Stimulated activated naive CD8-positive, alpha-beta T cell treated with anti-CD3 and anti-CD28 coated beads, Interleukin-15, Interleukin-2, amounts not matched to agents 100 U/mL and 50 U/mL, for 24 hours (primary cell): ENCODE measurements around the gene TRIO.

Experiments
- ATAC-seq: fragments of 150-1000 bp; cut with Tn5 transposase; one replicate; pipeline ENCODE4 v1.10.0; 2021
- DNase-seq: peaks from one replicate; pipeline ENCODE4 v3.0.0; 2021

The TRIO gene

DNA sequence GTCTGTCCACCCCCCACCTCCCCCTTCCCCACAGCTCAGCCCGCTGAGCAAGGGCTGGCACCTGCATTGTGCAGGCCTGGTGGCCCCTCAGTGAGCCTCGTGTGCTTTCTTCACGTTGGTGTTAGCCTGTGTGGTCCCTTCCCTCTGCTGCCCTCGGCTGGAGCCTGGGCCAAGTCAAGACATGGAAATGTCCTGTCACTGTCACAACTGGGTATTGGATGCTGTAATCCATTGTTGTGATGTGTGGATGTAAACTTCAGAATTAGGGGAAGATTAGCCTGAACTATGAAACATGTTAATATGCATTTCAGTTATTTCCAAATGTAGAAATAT, 103.9 kb downstream of the TRIO start:
- DNase-seq = no peak
- ATAC-seq = no peak

- DNase-seq (no peak), ATAC-seq (no peak)
Measured at GRCh38 chr5:14249258-14250082, 106.3 kb downstream of the TRIO start.

DNA sequence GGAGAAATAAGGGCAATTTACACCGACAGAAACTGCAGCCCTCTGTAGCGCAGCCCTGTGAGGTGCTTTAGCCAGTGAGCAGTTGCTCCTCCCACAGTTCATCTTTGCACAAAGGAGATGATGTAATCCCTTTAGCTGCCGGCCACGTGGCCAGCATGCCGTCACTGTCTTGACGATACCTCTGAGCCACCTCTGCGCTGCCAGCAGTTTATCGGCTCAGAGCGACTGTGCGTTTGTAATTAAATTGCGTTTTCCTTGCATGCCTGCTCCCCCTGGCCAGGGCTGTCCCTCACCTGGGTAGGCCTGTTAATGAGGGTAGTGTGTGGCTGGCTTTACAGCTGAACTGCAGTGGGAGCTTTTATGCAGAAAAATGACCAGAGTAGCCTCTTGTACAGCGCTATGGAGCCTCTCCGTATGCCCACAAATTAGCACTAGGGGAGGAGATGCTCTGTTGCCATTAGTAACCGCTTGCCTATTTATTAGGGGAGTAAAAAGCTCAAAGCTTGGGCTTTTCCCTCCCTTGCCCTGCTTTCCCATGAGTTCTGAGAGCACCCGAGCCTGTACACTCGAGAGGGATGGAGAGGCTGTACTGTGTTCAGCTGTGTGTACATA, 107.0 kb downstream of the TRIO start:
- ATAC-seq (no peak), DNase-seq (no peak)

DNA sequence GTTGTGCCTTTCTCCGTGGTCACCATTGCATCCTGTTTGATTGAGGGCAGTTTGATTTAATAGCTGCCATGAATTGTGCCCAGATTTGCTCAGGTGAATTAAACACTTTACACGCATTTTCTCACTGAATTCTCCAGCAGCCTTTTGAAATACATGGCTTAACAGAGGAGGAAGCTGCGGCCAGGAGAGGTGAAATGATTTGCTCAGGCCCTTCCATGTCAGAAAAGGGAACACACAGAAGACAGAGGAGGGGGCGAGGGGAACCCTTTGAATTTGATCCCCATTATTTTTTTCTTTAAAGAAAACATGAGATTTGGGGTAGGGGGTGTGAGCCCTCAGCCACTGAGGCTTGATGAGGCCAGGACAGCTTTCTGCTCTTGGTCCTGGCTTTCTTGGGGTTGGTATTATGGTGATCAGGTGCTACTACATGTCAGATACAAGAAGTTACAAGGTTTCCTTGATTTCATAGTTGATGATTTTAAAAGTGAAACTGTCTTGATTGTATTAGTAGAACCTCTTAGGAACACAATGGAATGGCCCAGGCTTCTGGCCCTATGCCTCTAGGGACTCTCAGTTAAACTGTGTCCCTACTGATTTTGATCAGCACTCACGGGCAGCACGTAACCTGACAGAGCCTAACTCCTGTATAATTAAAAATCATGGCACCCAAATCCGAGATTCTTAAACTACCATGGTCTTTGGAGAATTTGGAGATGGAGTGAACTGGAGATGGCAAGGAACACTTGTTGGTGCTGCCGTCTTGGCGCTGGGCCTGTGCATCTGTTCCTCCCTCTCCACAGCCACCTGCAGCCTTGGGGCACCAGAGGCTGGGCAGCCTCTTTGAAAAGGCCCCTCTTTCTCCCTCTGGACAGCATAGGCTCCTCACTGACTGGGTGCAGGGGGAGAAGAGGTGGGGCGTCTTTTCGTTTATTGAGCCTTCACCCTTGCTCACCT, 107.9 kb downstream of the TRIO start:
- DNase-seq (no peak), ATAC-seq (no peak)

GRCh38 chr5:14251733-14252132, 108.6 kb downstream of the TRIO start:
- DNase-seq = no peak
- no peak for ATAC-seq

DNA sequence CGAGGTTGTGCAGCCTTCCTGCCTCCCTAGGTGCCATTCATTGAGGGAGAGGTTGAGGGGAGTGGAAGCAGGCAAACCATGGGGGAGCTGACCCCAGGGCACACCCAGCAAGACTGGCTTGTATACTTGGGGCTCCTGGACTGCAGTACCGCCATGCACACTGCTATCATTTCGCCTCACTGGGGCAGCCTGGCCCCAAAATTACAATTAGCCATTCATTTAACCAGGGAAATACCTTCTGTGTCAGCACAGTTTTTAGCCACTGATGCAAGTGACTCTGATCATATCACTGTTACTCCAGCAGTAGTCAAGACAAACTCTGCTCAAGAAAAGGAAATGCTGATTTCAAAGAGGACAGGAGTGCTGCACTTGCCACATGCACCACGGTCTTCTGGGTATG, 109.7 kb downstream of the TRIO start:
- DNase-seq (no peak), ATAC-seq (no peak)

DNA sequence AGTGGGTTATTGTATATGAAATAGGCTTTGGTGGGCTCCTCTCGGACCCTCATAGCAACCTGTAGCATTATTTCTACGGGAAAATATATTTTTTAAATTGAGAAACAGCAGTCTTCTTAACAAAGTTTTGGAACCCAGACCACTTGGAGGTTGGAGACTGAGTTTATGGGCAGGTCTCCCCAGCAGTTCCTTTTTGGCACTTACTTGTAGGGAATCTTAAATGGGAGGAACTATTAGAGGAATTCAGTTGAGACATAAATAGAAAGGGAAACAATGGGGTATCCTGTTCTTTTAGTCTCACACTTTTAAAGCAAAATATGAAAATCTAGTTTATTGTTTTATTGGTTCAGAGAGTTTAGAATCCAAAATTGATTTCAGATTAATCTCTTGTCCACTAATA, 111.5 kb downstream of the TRIO start:
- ATAC-seq (no peak), DNase-seq (no peak)

DNA sequence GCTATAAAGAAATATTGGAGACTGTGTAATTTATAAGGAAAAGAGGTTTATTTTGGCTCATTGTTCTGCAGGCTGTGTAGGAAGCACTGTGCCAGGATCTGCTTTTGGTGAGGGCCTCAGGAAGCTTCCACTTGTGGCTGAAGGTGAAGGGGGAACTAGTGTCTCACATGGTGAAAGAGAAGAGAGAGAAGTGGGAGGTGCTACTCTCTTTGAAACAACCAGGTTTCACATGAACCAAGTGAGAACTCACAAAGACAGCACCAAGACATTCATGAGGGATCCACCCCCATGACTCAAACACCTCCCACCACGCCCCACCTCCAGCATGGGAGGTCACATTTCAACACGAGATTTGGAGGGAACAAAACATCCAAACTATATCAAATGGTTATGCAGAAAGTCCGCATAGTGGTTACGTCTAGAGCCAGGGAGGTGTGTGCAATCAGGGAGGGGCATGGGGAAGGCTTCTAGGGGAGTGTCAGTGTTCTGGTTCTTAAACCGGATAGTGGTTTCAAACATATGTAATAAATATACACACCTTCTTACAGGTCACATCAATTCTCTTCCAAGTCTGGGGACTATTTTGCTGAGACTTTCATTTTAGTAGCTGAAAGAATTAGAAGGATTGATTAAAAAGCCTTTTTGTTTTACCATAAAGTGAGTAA, 113.0 kb downstream of the TRIO start:
- DNase-seq = no peak
- no peak for ATAC-seq

DNA sequence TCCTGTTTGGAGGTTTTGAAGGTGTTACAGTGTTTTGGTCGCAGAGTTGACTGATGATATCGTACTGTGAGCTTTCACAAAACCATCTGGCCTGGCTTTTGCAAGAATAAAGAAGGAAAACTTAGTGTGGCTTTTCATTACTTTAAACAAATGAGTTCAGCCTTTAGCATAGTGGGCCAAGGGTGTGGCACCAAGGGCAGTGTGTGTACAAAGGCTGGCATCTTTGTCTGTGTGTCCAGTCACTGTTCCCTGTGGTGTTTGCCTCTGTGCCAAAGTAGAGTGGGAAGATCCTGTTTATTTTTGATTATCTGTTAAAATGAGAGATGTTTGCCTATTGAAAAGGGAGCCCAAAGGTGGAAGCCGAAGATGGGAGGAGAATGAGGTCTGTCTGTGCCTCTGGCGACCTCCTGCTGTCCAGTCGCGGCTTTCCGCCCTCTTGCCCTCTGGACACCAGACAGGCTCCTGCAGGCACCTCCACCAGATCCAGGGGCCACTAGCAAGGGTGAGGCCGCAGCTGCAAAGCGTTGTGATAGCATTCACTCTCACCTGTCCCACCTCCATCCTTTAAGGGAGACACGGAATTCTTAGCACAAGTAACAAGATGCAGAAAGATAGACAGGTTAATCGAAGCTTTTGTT, 113.7 kb downstream of the TRIO start:
- no peak for ATAC-seq
- no peak for DNase-seq

DNA sequence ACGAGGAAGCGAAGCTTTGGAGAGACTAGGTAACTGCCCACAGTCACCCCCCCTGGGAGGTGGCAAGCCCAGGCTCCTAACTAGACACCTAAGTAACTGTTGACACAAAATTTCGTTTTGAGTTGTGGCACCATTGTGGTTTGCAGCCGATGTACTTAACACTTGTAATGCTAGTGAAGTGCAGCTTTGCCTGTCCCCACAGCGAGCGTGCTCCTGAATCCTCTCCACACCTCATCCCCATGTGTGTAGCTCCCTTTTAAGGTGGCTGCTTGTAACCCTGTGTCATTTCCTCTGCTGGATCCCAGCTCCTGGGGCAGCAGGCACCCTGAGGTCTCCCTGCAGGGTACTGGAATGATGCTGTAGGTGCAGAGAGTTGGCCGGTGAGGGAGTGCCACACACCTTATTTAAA, 114.9 kb downstream of the TRIO start:
- peak; percentile 33 for ATAC-seq

DNA sequence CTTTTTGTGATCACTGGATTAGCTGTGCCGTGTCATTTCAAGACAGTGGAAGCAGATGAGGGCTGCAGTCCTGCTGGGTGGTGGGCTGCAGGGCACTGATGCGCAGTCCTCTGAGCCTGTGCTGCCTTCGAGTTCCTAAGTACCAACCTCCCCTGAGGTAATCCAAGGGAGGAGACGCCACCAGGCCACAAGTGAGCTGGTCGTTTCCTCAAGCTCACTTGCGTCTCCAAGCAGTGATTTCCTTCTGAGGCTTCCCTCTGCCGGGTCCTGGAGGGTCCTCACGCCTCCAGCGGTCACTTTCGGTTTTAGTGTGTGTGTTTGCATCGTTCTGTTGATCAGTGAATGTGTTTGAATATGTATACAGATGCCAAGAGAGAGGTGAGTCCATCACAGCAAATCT, 115.7 kb downstream of the TRIO start:
- no peak for DNase-seq
- no peak for ATAC-seq

More for the DNA sequence above, 114.9 kb downstream of the TRIO start:
- no peak for DNase-seq

- DNase-seq (no peak), ATAC-seq (no peak)
Measured at GRCh38 chr5:14260637-14261036, 117.5 kb downstream of the TRIO start.

DNA sequence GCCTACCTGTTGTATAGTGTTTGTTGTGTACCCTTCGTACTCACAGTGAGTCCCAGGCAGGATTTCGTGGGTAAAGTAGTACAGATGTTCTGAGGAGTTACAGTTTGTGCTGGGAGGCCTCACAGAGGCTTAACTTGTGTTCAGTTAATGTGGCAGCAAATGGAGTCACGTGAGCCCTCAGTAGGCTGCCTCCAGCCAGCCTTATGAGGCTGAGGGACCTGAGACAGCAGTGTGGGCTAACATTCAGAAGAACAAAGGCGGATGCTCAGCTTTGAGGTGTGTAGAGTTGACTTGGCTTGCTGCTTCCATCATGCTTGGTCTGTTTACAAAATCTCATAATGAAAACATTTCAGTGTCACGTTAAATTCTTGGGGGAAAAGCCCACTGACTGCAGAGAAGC, 118.1 kb downstream of the TRIO start:
- ATAC-seq = no peak
- DNase-seq = no peak

- no peak for DNase-seq
- ATAC-seq = no peak
Measured at GRCh38 chr5:14261856-14262611, 118.9 kb downstream of the TRIO start.

DNA sequence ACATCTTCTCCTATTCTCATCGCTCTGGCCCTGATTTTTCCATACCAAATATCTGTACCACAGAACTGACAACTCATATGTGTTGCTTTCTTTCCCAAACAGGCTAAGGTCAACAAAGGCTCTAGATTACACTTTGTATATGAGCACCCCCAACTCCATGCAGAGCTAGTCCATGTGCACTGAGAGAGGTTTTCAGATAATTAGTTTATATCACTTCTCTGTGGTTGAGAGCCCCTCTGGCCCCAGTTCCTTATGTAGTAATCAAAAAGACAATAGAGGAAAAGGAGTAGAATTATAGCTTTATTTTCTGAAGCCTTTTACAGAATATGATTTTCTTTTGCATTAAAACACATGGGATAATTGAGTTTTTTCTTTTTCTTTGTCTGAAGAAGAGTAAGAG, 120.0 kb downstream of the TRIO start:
- DNase-seq = no peak
- no peak for ATAC-seq

DNA sequence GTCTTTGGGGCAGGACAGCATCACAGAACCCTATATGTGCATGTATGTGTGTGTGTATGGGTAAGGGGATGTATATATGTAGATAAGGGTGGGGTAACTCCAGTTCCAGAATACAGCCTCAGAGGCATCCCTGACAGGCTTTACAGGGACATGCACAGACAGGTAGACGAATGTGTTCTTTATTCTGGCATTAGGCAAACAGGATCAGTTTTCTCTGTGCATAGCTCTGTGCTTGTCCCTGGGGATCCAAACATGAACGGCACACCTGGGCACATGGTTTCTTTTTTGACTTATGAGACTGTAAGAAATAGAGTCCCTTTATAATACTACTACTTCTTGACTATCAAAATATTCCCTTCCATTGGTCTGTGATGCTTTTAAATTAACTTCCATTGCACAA, 120.6 kb downstream of the TRIO start:
- DNase-seq (no peak), ATAC-seq (no peak)

- DNase-seq (peak; percentile 86), ATAC-seq (peak; percentile 90)
Measured at GRCh38 chr5:14264605-14265316, 121.6 kb downstream of the TRIO start.

GRCh38 chr5:14265570-14265969, 122.4 kb downstream of the TRIO start:
- DNase-seq = no peak
- no peak for ATAC-seq

- ATAC-seq = no peak
- DNase-seq = no peak
Measured at GRCh38 chr5:14266171-14266570, 123.0 kb downstream of the TRIO start.

DNA sequence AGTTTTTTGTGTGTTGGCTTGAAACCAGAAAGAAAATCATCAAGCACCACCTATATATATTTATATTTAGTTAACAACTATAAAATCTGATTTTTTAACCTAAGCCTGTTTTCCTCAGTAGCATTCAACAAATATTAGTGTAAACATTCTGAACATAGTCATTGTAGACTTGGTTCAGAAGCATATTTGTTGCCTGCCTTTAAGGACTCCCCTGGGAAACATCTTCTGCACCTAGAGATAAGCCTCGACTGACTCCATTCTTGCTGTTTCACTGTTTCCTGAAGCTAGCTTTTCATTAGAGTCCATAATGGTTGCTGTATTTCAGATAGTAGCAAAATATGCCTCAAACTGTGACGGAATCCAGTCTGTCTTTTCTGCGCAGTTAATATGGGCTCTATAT, 123.5 kb downstream of the TRIO start:
- no peak for ATAC-seq
- no peak for DNase-seq
